H1 (cell line): ENCODE data around the gene ARAP2. TPM values are rescaled to one million over a fixed set of nuclear protein-coding genes. Genes with fewer than 3 reads are reported as not detected.

Experiments
- TAF7 ChIP-seq: optimal IDR thresholded peaks from 2 replicates; pipeline ENCODE3; 2011; ENCODE audit warnings: low read depth, mild to moderate bottlenecking, inconsistent platforms, low read length, moderate library complexity, borderline replicate concordance
- polyA plus RNA-seq, 7 experiments: library from polyadenylated mRNA; depleted of rRNA in 3 of 7; stranded (reverse) in 5 of 7; unstranded in 2 of 7; fragments of >200 nt in 5 of 7; fragments of 200-250 nt in 2 of 7; gene quantifications; 1 replicate in 5 of 7; 2 replicates in 1 of 7; 4 replicates in 1 of 7; pipeline versions ENCODE4 v1.2.1 to v1.2.3, GENCODE V29; 2011 to 2013; ENCODE audit warnings: missing spikeins in 2 of 7, mixed read lengths in 2 of 7
- total RNA-seq: library from RNA; stranded (reverse); fragmentation: NEBNext Ultra II Directional; extraction: Animal tissue kit (Norgen Biotek cat#: 25700); gene quantifications from 2 replicates; pipeline ENCODE4 v1.2.1, GENCODE V29; 2021

The ARAP2 gene
- total and polyA plus RNA-seq, 2 of the 8 experiments (the other 6 are each of a cell fraction or from before 2014, with no cell fraction given): 0.15 to 2.3 TPM

DNA sequence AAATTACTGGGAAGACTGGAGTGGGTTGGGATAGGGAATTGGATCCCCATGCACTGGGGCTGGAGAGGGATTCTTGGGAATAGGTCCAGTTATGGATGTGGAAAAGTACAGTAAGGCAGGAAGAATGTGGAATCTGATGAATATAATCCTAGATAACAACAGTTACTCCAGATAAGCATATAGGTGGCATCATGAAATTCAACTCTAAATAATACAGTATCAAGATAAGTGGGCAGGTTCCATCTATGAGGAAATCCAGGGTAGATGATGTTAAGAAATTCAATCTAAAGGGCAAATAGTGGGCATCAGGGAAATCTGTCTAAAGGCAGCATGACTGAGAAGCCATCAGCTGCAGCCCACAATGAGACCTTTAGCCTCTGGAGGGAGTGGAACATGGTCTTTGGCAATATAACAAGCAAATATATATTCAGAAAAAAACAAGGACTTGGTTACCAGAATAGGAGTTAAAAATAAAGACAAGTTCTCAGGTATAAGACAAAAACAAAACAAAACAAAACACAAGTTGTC is 38.3 kb upstream of the ARAP2 start (continued):
- no peak for TF ChIP-seq TAF7
- TF ChIP-seq, all 59 proteins: peak for 0
